Nephron (organoid): Measurements from ENCODE around the gene OR4D2.

Experiments
- H3K27ac Mint-ChIP-seq, 3 experiments: 2 replicates each; pipeline ENCODE4 v1.8.0; 2020; ENCODE audit warnings: mixed read lengths in 3 of 3, mild to moderate bottlenecking in 2 of 3, moderate library complexity in 1 of 3
- H3K27me3 Mint-ChIP-seq: 2 replicates; pipeline ENCODE4 v1.8.0; 2021; ENCODE audit warnings: low read depth, mild to moderate bottlenecking, moderate library complexity, mixed read lengths
- H3K36me3 Mint-ChIP-seq: 2 replicates; pipeline ENCODE4 v1.8.0; 2020; ENCODE audit warnings: low read depth, mixed read lengths
- H3K4me1 Mint-ChIP-seq: 2 replicates; pipeline ENCODE4 v1.8.0; 2020; ENCODE audit warnings: mixed read lengths
- H3K4me3 Mint-ChIP-seq, 3 experiments: 2 replicates each; pipeline ENCODE4 v1.8.0; 2020; ENCODE audit warnings: mild to moderate bottlenecking in 3 of 3, mixed read lengths in 3 of 3, moderate library complexity in 2 of 3
- H3K9me3 Mint-ChIP-seq: 2 replicates; pipeline ENCODE4 v1.8.0; 2020; ENCODE audit warnings: mixed read lengths
- CTCF ChIP-seq, 3 experiments: fragments of 200-600 bp; sonication (generic); IDR thresholded peaks; one replicate each; pipeline ENCODE4 v1.5.0; 2021; ENCODE audit warnings: antibody characterized with exemption in 3 of 3; ENCODE audit not compliant: unreplicated experiment in 3 of 3

Gene OR4D2

GRCh38 chr17:58166682-58167081 is at the start of gene OR4D2:
OR4D2 (plus strand) TSS chr17:58166982; CDS start chr17:58169656, 2,674 bp downstream.
- no peaks in the 10 kb centered on the region for H3K4me1 Mint-ChIP-seq
- no peak within 1 kb of the TSS for H3K27ac Mint-ChIP-seq
- no peaks in the 10 kb centered on the region for H3K36me3 Mint-ChIP-seq
- no peak within 1 kb of the TSS for H3K4me3 Mint-ChIP-seq
- peaks cover 2% of the 10 kb centered on the region for H3K9me3 Mint-ChIP-seq
- TF ChIP-seq CTCF (IDR thresholded peaks at IDR 0.05; ENCODE audit: unreplicated experiment in 3 of 3) = no peak
- peaks cover 70% of the 10 kb centered on the region for H3K27me3 Mint-ChIP-seq

GRCh38 chr17:58117382-58117781 is 49.4 kb upstream of the OR4D2 start:
- H3K27me3 Mint-ChIP-seq = peaks cover 49% of the 10 kb centered on the region
- H3K4me1 Mint-ChIP-seq = no peaks in the 10 kb centered on the region
- H3K36me3 Mint-ChIP-seq = no peaks in the 10 kb centered on the region
- H3K4me3 Mint-ChIP-seq = no peak overlapping the region
- no peaks in the 10 kb centered on the region for H3K9me3 Mint-ChIP-seq
- no peak for TF ChIP-seq CTCF (IDR thresholded peaks at IDR 0.05; ENCODE audit: unreplicated experiment in 3 of 3)
- no peak overlapping the region for H3K27ac Mint-ChIP-seq

GRCh38 chr17:58119491-58119890 is 47.3 kb upstream of the OR4D2 start:
- no peak for TF ChIP-seq CTCF (IDR thresholded peaks at IDR 0.05; ENCODE audit: unreplicated experiment in 3 of 3)
- Mint-ChIP-seq H3K27ac (no peak overlapping the region), H3K4me1 (no peaks in the 10 kb centered on the region), H3K27me3 (peaks cover 36% of the 10 kb centered on the region), H3K9me3 (no peaks in the 10 kb centered on the region), H3K4me3 (no peak overlapping the region), H3K36me3 (no peaks in the 10 kb centered on the region)

GRCh38 chr17:58120195-58120822 is 46.5 kb upstream of the OR4D2 start:
- Mint-ChIP-seq H3K27ac (no peak overlapping the region), H3K27me3 (peaks cover 28% of the 10 kb centered on the region), H3K9me3 (no peaks in the 10 kb centered on the region), H3K4me1 (no peaks in the 10 kb centered on the region), H3K4me3 (no peak overlapping the region), H3K36me3 (no peaks in the 10 kb centered on the region)
- TF ChIP-seq CTCF (IDR thresholded peaks at IDR 0.05; ENCODE audit: unreplicated experiment in 3 of 3) = no peak

GRCh38 chr17:58121925-58122324 is 44.9 kb upstream of the OR4D2 start:
- no peaks in the 10 kb centered on the region for H3K9me3 Mint-ChIP-seq

More at GRCh38 chr17:58121925-58122324, 44.9 kb upstream of the OR4D2 start:
- no peaks in the 10 kb centered on the region for H3K36me3 Mint-ChIP-seq
- H3K4me3 Mint-ChIP-seq = no peak overlapping the region
- TF ChIP-seq CTCF (IDR thresholded peaks at IDR 0.05; ENCODE audit: unreplicated experiment in 3 of 3) = no peak
- no peaks in the 10 kb centered on the region for H3K4me1 Mint-ChIP-seq
- no peak overlapping the region for H3K27ac Mint-ChIP-seq
- H3K27me3 Mint-ChIP-seq = peaks cover 29% of the 10 kb centered on the region
